NB4 (cell line): ENCODE data around the gene AKNA.

Experiments
- CTCF ChIP-seq: IDR thresholded peaks from one replicate; pipeline ENCODE4 v1.5.1; 2012; ENCODE audit warnings: low read depth, low read length
- MYC ChIP-seq: IDR thresholded peaks from 2 replicates; pipeline ENCODE4 v1.6.1; 2011; ENCODE audit warnings: low read depth, low read length
- POLR2A ChIP-seq: IDR thresholded peaks from 2 replicates; pipeline ENCODE4 v1.6.1; 2011; ENCODE audit warnings: mild to moderate bottlenecking; ENCODE audit not compliant: insufficient read length; ENCODE audit errors: extremely low read depth
- TF ChIP-seq, protein P1 (sequence below): IDR thresholded peaks from 2 replicates; pipeline ENCODE4 v1.6.1; 2011; ENCODE audit warnings: low read depth, low read length

- TF ChIP-seq CTCF (no peak), MYC (no peak), POLR2A (no peak)
- TF ChIP-seq, protein P1, sequence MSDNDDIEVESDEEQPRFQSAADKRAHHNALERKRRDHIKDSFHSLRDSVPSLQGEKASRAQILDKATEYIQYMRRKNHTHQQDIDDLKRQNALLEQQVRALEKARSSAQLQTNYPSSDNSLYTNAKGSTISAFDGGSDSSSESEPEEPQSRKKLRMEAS: no peak
Observed at GRCh38 chr9:114324492-114324891, 63.3 kb downstream of the AKNA start.
